DOHH2 (cell line): ENCODE results near the gene TTI1.

Experiments
- H3F3A ChIP-seq: fragments of 200-600 bp; sonication (generic), shearing (Covaris generic); 2 replicates; pipeline ENCODE4 v1.6.0; 2016; ENCODE audit warnings: antibody characterized with exemption, mild to moderate bottlenecking; ENCODE audit not compliant: control insufficient read depth, insufficient read depth
- H3K27ac ChIP-seq: fragments of 200-600 bp; sonication (generic); 2 replicates; pipeline ENCODE4 v1.5.1; 2014; ENCODE audit warnings: low read depth, mild to moderate bottlenecking, low read length, moderate library complexity
- H3K27me3 ChIP-seq: fragments of 200-600 bp; sonication (generic); 2 replicates; pipeline ENCODE4 v1.6.1; 2014; ENCODE audit warnings: mild to moderate bottlenecking, low read length, mixed read lengths; ENCODE audit not compliant: control insufficient read depth
- H3K36me3 ChIP-seq: fragments of 200-600 bp; sonication (generic); 2 replicates; pipeline ENCODE4 v1.6.1; 2014; ENCODE audit warnings: mild to moderate bottlenecking, low read length, moderate library complexity, mixed read lengths; ENCODE audit not compliant: control insufficient read depth
- H3K4me1 ChIP-seq: fragments of 200-600 bp; sonication (generic); 2 replicates; pipeline ENCODE4 v1.6.1; 2014; ENCODE audit warnings: mild to moderate bottlenecking, low read length, mixed read lengths; ENCODE audit not compliant: control insufficient read depth
- H3K4me2 ChIP-seq: fragments of 200-600 bp; sonication (generic); 2 replicates; pipeline ENCODE4 v1.6.0; 2014; ENCODE audit warnings: mild to moderate bottlenecking, low read length, moderate library complexity
- H3K4me3 ChIP-seq: fragments of 200-600 bp; sonication (generic); 2 replicates; pipeline ENCODE4 v1.5.1; 2014; ENCODE audit warnings: mild to moderate bottlenecking, low read length, mixed read lengths
- H3K79me2 ChIP-seq: fragments of 200-600 bp; sonication (generic); 2 replicates; pipeline ENCODE4 v1.6.1; 2014; ENCODE audit warnings: mild to moderate bottlenecking, low read length, mixed read lengths; ENCODE audit not compliant: control insufficient read depth
- H3K9me2 ChIP-seq: fragments of 200-600 bp; sonication (generic); replicated peaks from 2 replicates; pipeline ENCODE4 v1.6.1; 2014; ENCODE audit warnings: mild to moderate bottlenecking, low read length, mixed read lengths; ENCODE audit not compliant: control insufficient read depth
- H3K9me3 ChIP-seq: fragments of 200-600 bp; sonication (generic); 2 replicates; pipeline ENCODE4 v1.6.1; 2014; ENCODE audit warnings: antibody characterized with exemption, low read length, mixed read lengths; ENCODE audit not compliant: control insufficient read depth, insufficient read depth
- H4K20me1 ChIP-seq: fragments of 200-600 bp; sonication (generic); 2 replicates; pipeline ENCODE4 v1.6.0; 2014; ENCODE audit warnings: low read depth, mild to moderate bottlenecking, antibody characterized with exemption, low read length, moderate library complexity; ENCODE audit not compliant: control insufficient read depth, insufficient read depth
- CTCF ChIP-seq: fragments of 200-600 bp; sonication (generic); IDR thresholded peaks from one replicate; pipeline ENCODE4 v1.5.1; 2014; ENCODE audit warnings: antibody characterized with exemption, mild to moderate bottlenecking, low read depth, low read length; ENCODE audit not compliant: poor library complexity, severe bottlenecking
- EZH2phosphoT487 ChIP-seq: fragments of 200-600 bp; sonication (generic); IDR thresholded peaks from 2 replicates; pipeline ENCODE4 v1.6.1; 2017; ENCODE audit warnings: borderline replicate concordance, mild to moderate bottlenecking, antibody characterized with exemption, low read length, moderate library complexity, mixed read lengths

TTI1 gene

GRCh38 chr20:37972256-37973058, 60.8 kb downstream of the TTI1 start:
- no peak overlapping the region for H3K4me2 ChIP-seq
- H3K4me1 ChIP-seq, result no peaks in the 10 kb centered on the region
- no peaks in the 10 kb centered on the region for H3K9me2 ChIP-seq
- no peak overlapping the region for H3K27ac ChIP-seq
- H3K27me3 ChIP-seq, result peaks cover 2% of the 10 kb centered on the region; the same call in 1 of the 2 replicates
- no peaks in the 10 kb centered on the region for H3K79me2 ChIP-seq
- TF ChIP-seq EZH2phosphoT487, result no peak
- no peak for TF ChIP-seq CTCF
- no peak overlapping the region for H3K4me3 ChIP-seq
- H4K20me1 ChIP-seq, result no peaks in the 10 kb centered on the region
- no peaks in the 10 kb centered on the region for H3F3A ChIP-seq
- no peaks in the 10 kb centered on the region for H3K9me3 ChIP-seq
- H3K36me3 ChIP-seq, result no peaks in the 10 kb centered on the region

DNA sequence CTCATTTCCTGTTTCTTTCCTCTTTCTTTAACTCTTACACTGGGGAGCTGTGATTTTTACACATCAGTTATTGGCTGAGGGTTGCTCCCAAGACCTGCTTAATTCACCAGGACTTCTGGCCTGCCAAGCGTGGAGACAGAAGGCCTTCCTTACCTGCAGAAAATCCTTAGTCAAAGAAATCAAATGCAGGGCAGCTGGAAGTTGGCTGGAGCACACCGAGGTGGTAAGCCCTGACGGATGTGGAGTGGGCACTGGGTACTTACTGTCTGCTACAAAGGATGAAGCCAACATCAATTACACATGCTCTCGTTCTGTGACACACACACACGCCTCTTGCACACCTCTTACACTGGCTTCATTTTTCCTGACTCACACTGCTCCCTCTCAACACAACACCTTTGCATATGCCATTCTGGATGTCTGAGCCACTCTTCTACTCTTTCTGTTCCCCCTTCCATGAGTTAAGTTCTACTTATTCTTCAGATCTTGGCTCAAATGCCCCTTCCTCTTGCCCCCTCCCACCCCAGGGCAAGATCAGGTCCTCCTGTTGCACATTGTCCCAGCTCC, 61.6 kb downstream of the TTI1 start:
- no peaks in the 10 kb centered on the region for H3K79me2 ChIP-seq
- H3K4me2 ChIP-seq, result no peak overlapping the region
- no peaks in the 10 kb centered on the region for H3K9me2 ChIP-seq
- H3K4me3 ChIP-seq, result no peak overlapping the region
- H3K27me3 ChIP-seq, result peaks cover 5% of the 10 kb centered on the region
- no peaks in the 10 kb centered on the region for H3K9me3 ChIP-seq
- H3K27ac ChIP-seq, result no peak overlapping the region
- no peaks in the 10 kb centered on the region for H3F3A ChIP-seq
- H3K4me1 ChIP-seq, result no peaks in the 10 kb centered on the region
- H4K20me1 ChIP-seq, result no peaks in the 10 kb centered on the region
- TF ChIP-seq CTCF (no peak), EZH2phosphoT487 (no peak)
- no peaks in the 10 kb centered on the region for H3K36me3 ChIP-seq

- Histone ChIP-seq H3K4me2 (no peak overlapping the region), H3K79me2 (no peaks in the 10 kb centered on the region), H4K20me1 (no peaks in the 10 kb centered on the region), H3K27ac (no peak overlapping the region), H3K27me3 (peaks cover 5% of the 10 kb centered on the region), H3F3A (no peaks in the 10 kb centered on the region), H3K9me3 (no peaks in the 10 kb centered on the region), H3K4me1 (no peaks in the 10 kb centered on the region), H3K9me2 (no peaks in the 10 kb centered on the region), H3K4me3 (no peak overlapping the region), H3K36me3 (no peaks in the 10 kb centered on the region)
- no peak for TF ChIP-seq CTCF
- no peak for TF ChIP-seq EZH2phosphoT487
Measured at GRCh38 chr20:37970856-37971245, 62.4 kb downstream of the TTI1 start.
